GM20000 (cell line): ENCODE measurements around the gene SERGEF.

ENCODE experiments used
- DNase-seq: peaks from one replicate; pipeline ENCODE4 v3.0.0; 2012; ENCODE audit warnings: low spot score
- TF ChIP-seq, protein P1 (sequence below): IDR thresholded peaks from 2 replicates; pipeline ENCODE4 v1.5.1; 2012; ENCODE audit warnings: mild to moderate bottlenecking, control low read depth; ENCODE audit errors: extremely low read depth, missing control alignments

Gene SERGEF

DNA sequence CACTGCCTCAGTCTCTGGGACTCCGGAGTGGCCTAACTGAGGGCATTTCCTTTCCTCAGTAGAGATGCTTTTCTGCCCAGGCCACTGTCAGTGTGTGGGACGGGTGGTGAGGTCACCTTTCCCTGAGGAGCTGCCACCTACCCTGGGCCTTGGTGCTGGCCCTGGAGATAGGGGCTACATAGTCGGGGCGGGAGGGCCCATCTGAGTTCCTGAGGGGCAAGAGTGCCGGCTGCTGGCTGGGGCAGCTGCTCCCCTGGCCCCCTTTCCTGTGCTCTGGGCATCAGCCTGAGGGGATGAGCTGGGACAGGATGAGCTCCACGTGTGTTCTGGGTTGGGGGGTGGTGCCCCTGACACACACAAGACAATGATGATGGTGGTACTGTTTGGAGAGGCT is 272.9 kb downstream of the SERGEF start:
- no peak for DNase-seq

DNA sequence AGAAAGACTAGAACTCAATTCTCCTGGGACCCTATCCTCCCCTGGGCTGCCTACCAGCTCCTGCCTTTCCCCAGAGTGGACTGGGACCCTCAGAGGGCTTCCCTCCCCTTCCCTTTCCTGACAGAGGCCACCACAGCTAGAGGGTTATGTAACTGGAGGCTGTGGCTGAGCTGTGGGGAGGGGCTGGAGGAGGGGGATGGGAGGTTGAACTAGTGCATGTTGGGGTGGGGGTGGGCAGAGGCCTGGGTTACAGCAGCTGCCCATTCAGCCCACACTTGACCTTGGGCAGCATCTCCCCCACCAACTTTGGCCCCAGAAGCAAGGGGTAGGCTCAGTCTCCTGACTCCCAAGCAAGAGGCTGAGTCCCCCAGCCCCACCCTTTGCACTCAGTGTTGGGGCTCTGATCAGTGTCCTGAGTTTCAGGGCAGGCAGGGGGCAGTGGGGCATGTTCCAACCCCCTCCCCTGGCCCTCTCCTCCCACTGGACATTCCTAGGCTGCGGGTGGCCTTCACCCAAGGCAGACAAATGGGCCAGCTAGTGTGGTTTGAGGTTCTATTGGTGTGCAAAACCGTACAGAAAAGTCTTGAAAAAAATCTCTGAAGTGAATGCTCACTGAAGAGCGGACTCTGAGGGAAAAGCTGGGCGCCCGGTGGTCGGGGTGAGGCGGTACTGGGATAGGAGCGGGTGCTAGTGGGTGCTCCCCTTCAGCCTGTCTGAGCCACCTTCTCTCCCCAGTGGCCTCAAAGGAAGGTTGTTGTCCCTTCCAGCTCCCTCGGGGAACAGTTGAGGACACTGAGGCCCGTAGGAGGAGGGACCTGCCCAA is 274.5 kb downstream of the SERGEF start:
- no peak for DNase-seq
- TF ChIP-seq, protein P1, sequence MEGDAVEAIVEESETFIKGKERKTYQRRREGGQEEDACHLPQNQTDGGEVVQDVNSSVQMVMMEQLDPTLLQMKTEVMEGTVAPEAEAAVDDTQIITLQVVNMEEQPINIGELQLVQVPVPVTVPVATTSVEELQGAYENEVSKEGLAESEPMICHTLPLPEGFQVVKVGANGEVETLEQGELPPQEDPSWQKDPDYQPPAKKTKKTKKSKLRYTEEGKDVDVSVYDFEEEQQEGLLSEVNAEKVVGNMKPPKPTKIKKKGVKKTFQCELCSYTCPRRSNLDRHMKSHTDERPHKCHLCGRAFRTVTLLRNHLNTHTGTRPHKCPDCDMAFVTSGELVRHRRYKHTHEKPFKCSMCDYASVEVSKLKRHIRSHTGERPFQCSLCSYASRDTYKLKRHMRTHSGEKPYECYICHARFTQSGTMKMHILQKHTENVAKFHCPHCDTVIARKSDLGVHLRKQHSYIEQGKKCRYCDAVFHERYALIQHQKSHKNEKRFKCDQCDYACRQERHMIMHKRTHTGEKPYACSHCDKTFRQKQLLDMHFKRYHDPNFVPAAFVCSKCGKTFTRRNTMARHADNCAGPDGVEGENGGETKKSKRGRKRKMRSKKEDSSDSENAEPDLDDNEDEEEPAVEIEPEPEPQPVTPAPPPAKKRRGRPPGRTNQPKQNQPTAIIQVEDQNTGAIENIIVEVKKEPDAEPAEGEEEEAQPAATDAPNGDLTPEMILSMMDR, result no peak

More for the DNA sequence above, 272.9 kb downstream of the SERGEF start:
- TF ChIP-seq, protein P1, result no peak
